ENCODE results near the gene TACR3.
"Not testable (repeated sequence)": the region's sequence is repeated elsewhere in the genome, so short reads cannot be mapped to it uniquely, and the experiment has no call there.

The TACR3 gene

GRCh38 chr4:103567591-103567990, 152.2 kb downstream of the TACR3 start:
- Histone ChIP-seq H3K4me1 (no peaks in the 10 kb centered on the region), H3K27me3 (no peaks in the 10 kb centered on the region), H3K9me3 (no peaks in the 10 kb centered on the region), H3K36me3 (no peaks in the 10 kb centered on the region), H3K4me3 (ENCODE audit: low read depth, low read length) (no peak overlapping the region)
- no peak for TF ChIP-seq CTCF (IDR thresholded peaks at IDR 0.05; ENCODE audit: low read depth, low read length)
- no peak for DNase-seq

- H3K4me3 ChIP-seq (ENCODE audit: low read depth, low read length); H3K36me3 ChIP-seq; H3K27me3 ChIP-seq; H3K9me3 ChIP-seq; DNase-seq; H3K4me1 ChIP-seq: not testable (repeated sequence)
Observed at GRCh38 chr4:103559178-103559577, 160.6 kb downstream of the TACR3 start.

Data from BE2C (cell line).